SK-N-SH treated with all-trans-retinoic acid at 6 μM for 48 hours (cell line): Measurements from ENCODE around the gene XAGE2.
"Not testable (repeated sequence)": the region's sequence is repeated elsewhere in the genome, so short reads cannot be mapped to it uniquely, and the experiment has no call there.

Source experiments
- GLIS3 ChIP-seq: fragments of 250-450 bp; sonication (Bioruptor Pico); IDR thresholded peaks from 2 replicates; pipeline ENCODE4 v1.5.0; 2020; ENCODE audit warnings: mild to moderate bottlenecking, moderate library complexity
- ISL1 ChIP-seq: fragments of 250-450 bp; sonication (Bioruptor Pico); IDR thresholded peaks from 2 replicates; pipeline ENCODE4 v2.1.2; 2022; ENCODE audit warnings: mild to moderate bottlenecking, moderate library complexity
- ZFP3 ChIP-seq: fragments of 250-450 bp; sonication (Bioruptor Pico); IDR thresholded peaks from 2 replicates; pipeline ENCODE4 v1.5.0; 2020; ENCODE audit warnings: mild to moderate bottlenecking, moderate library complexity
- TF ChIP-seq, protein P1 (sequence below): fragments of 250-450 bp; sonication (Bioruptor Pico); IDR thresholded peaks from 2 replicates; pipeline ENCODE4 v1.8.0; 2021; ENCODE audit warnings: low read depth, mild to moderate bottlenecking, moderate library complexity, borderline replicate concordance
- TF ChIP-seq, protein P2 (sequence below): fragments of 250-450 bp; sonication (Bioruptor Pico); IDR thresholded peaks from 2 replicates; pipeline ENCODE4 v1.8.0; 2020; ENCODE audit warnings: mild to moderate bottlenecking, moderate library complexity, borderline replicate concordance

DNA sequence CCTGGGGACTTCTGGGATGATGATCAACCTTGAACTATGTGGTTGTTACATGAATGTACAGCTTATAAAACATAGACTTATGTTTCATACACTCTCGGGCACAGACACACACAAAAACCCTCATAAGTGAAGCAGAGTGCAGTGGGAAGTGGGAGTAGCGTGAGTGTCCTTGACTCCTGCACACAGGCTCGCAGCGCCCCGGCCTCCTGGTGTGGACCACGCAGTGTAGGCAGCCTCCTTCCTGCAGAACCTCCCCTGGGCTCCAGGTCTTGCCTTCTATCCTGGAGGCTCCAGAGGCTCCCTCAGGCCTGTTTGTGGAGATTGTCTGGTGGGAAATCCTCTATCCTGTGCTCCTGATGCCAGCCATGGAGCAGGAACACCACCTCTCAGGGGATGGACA lies 25.7 kb upstream of the XAGE2 start:
- not testable (repeated sequence) for TF ChIP-seq ISL1 (CRISPR knock-in tag); ZFP3; GLIS3 (CRISPR knock-in tag)
- TF ChIP-seq, protein P1, sequence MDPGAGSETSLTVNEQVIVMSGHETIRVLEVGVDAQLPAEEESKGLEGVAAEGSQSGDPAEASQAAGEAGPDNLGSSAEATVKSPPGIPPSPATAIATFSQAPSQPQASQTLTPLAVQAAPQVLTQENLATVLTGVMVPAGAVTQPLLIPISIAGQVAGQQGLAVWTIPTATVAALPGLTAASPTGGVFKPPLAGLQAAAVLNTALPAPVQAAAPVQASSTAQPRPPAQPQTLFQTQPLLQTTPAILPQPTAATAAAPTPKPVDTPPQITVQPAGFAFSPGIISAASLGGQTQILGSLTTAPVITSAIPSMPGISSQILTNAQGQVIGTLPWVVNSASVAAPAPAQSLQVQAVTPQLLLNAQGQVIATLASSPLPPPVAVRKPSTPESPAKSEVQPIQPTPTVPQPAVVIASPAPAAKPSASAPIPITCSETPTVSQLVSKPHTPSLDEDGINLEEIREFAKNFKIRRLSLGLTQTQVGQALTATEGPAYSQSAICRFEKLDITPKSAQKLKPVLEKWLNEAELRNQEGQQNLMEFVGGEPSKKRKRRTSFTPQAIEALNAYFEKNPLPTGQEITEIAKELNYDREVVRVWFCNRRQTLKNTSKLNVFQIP = not testable (repeated sequence)
- TF ChIP-seq, protein P2, sequence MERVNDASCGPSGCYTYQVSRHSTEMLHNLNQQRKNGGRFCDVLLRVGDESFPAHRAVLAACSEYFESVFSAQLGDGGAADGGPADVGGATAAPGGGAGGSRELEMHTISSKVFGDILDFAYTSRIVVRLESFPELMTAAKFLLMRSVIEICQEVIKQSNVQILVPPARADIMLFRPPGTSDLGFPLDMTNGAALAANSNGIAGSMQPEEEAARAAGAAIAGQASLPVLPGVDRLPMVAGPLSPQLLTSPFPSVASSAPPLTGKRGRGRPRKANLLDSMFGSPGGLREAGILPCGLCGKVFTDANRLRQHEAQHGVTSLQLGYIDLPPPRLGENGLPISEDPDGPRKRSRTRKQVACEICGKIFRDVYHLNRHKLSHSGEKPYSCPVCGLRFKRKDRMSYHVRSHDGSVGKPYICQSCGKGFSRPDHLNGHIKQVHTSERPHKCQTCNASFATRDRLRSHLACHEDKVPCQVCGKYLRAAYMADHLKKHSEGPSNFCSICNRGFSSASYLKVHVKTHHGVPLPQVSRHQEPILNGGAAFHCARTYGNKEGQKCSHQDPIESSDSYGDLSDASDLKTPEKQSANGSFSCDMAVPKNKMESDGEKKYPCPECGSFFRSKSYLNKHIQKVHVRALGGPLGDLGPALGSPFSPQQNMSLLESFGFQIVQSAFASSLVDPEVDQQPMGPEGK (CRISPR knock-in tag) = not testable (repeated sequence)
